OCI-LY7 (cell line): ENCODE measurements around the gene B2M. TPM values are rescaled to one million over a fixed set of nuclear protein-coding genes. Genes with fewer than 3 reads are reported as not detected.

Source experiments
- BruUV-seq: library from RNA; stranded (reverse); fragments of 400-500 nt; replicated peaks from 2 replicates; lab custom pipeline; 2021; lab: Mats Ljungman, UMichigan
- CTCF ChIA-PET: fragments of 300-600 bp; sonication (Branson Sonifier 250); formaldehyde crosslinking; loops from one replicate; lab custom pipeline; 2022; ENCODE audit warnings: antibody characterized with exemption; ENCODE audit not compliant: unreplicated experiment; lab: Charles Lee
- POLR2A ChIA-PET: fragments of 300-600 bp; sonication (Branson Sonifier 250); formaldehyde crosslinking; loops from one replicate; lab custom pipeline; 2022; ENCODE audit warnings: antibody characterized with exemption; lab: Charles Lee
- DNase-seq: peaks from one replicate; pipeline ENCODE4 v3.0.0-alpha.2; 2015; ENCODE audit warnings: low spot score
- H2AFZ ChIP-seq: fragments of 200-600 bp; sonication (generic), shearing (Covaris generic); 2 replicates; pipeline ENCODE4 v1.6.1; 2014; ENCODE audit warnings: mild to moderate bottlenecking, antibody characterized with exemption, low read length, moderate library complexity
- H3K27ac ChIP-seq: fragments of 200-600 bp; sonication (generic); 2 replicates; pipeline ENCODE4 v1.5.1; 2014; ENCODE audit warnings: mixed run types, low read depth, mild to moderate bottlenecking, moderate library complexity, low read length, inconsistent platforms; ENCODE audit not compliant: poor library complexity, severe bottlenecking
- H3K36me3 ChIP-seq: fragments of 200-600 bp; sonication (generic); 2 replicates; pipeline ENCODE4 v1.6.1; 2014; ENCODE audit warnings: mild to moderate bottlenecking, antibody characterized with exemption, low read length, moderate library complexity, mixed read lengths; ENCODE audit not compliant: insufficient read depth
- H3K4me1 ChIP-seq: fragments of 200-600 bp; sonication (generic); 2 replicates; pipeline ENCODE4 v1.5.1; 2014; ENCODE audit warnings: mild to moderate bottlenecking, low read length; ENCODE audit not compliant: insufficient read depth, poor library complexity, severe bottlenecking
- H3K4me2 ChIP-seq: fragments of 200-600 bp; sonication (generic); 2 replicates; pipeline ENCODE4 v1.6.1; 2014; ENCODE audit warnings: mild to moderate bottlenecking, low read length
- H3K4me3 ChIP-seq: fragments of 200-600 bp; sonication (generic); 2 replicates; pipeline ENCODE4 v1.5.1; 2014; ENCODE audit warnings: mild to moderate bottlenecking, low read depth, low read length; ENCODE audit not compliant: poor library complexity, severe bottlenecking
- H3K79me2 ChIP-seq: fragments of 200-600 bp; sonication (generic); 2 replicates; pipeline ENCODE4 v1.6.1; 2016; ENCODE audit warnings: low read depth, mild to moderate bottlenecking, low read length, moderate library complexity, mixed read lengths; ENCODE audit not compliant: insufficient read depth
- H3K9me2 ChIP-seq: fragments of 200-600 bp; sonication (generic); 2 replicates; pipeline ENCODE4 v1.6.1; 2016; ENCODE audit warnings: mild to moderate bottlenecking, low read length, mixed read lengths; ENCODE audit not compliant: insufficient read depth
- H3K9me3 ChIP-seq: fragments of 200-600 bp; sonication (generic); 2 replicates; pipeline ENCODE4 v1.6.1; 2014; ENCODE audit warnings: mild to moderate bottlenecking, mixed run types, low read length, mixed read lengths
- H4K20me1 ChIP-seq: fragments of 200-600 bp; sonication (generic); 2 replicates; pipeline ENCODE4 v1.6.1; 2014; ENCODE audit warnings: mild to moderate bottlenecking, antibody characterized with exemption, low read length, moderate library complexity, mixed read lengths; ENCODE audit not compliant: insufficient read depth
- EZH2phosphoT487 ChIP-seq: fragments of 200-600 bp; sonication (generic); IDR thresholded peaks from 2 replicates; pipeline ENCODE4 v1.6.1; 2018; ENCODE audit warnings: low read depth, borderline replicate concordance, mild to moderate bottlenecking, mixed run types, antibody characterized with exemption, low read length, moderate library complexity, mixed read lengths
- intact Hi-C: fragments of 100-400 bp; cut with micrococcal nuclease; formaldehyde crosslinking; loops from one replicate; pipeline ENCODE4 v1.10.0; 2022; ENCODE audit not compliant: unreplicated experiment
- total RNA-seq, 2 experiments: library from RNA; depleted of rRNA in 1 of 2; stranded (reverse); fragments of >200 nt in 1 of 2; shearing (Covaris generic) in 1 of 2; gene quantifications; 2 replicates each; pipeline ENCODE4 v1.2.3, GENCODE V29; 2014 to 2022
- TF ChIP-seq, protein P1 (sequence below): fragments of 200-600 bp; sonication (generic); conservative IDR thresholded peaks from 2 replicates; pipeline ENCODE4 v1.5.1; 2014; ENCODE audit warnings: mild to moderate bottlenecking, antibody characterized with exemption, low read length, moderate library complexity, mixed read lengths

B2M gene
- total RNA-seq, 2 experiments from 2014 or later = 1,161 to 1,738 TPM

GRCh38 chr15:44692659-44693058 lies 18.7 kb upstream of the B2M start:
- Histone ChIP-seq H3K36me3 (no peaks in the 10 kb centered on the region), H3K27ac (no peak overlapping the region), H2AFZ (no peak overlapping the region), H3K4me2 (no peak overlapping the region), H3K4me3 (no peak overlapping the region), H4K20me1 (no peaks in the 10 kb centered on the region), H3K79me2 (no peaks in the 10 kb centered on the region), H3K9me3 (no peaks in the 10 kb centered on the region), H3K4me1 (no peaks in the 10 kb centered on the region), H3K9me2 (no peaks in the 10 kb centered on the region)
- ChIA-PET CTCF (no interaction called here), POLR2A (no interaction called here)
- no peak for TF ChIP-seq EZH2phosphoT487
- TF ChIP-seq, protein P1, sequence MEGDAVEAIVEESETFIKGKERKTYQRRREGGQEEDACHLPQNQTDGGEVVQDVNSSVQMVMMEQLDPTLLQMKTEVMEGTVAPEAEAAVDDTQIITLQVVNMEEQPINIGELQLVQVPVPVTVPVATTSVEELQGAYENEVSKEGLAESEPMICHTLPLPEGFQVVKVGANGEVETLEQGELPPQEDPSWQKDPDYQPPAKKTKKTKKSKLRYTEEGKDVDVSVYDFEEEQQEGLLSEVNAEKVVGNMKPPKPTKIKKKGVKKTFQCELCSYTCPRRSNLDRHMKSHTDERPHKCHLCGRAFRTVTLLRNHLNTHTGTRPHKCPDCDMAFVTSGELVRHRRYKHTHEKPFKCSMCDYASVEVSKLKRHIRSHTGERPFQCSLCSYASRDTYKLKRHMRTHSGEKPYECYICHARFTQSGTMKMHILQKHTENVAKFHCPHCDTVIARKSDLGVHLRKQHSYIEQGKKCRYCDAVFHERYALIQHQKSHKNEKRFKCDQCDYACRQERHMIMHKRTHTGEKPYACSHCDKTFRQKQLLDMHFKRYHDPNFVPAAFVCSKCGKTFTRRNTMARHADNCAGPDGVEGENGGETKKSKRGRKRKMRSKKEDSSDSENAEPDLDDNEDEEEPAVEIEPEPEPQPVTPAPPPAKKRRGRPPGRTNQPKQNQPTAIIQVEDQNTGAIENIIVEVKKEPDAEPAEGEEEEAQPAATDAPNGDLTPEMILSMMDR = no peak
- intact Hi-C loops = no loop called here
- DNase-seq = no peak
- no TSS peak for BruUV-seq

GRCh38 chr15:44694416-44694815 lies 16.9 kb upstream of the B2M start:
- Histone ChIP-seq H2AFZ (no peak overlapping the region), H3K4me3 (no peak overlapping the region), H3K36me3 (no peaks in the 10 kb centered on the region), H3K9me3 (no peaks in the 10 kb centered on the region), H3K9me2 (no peaks in the 10 kb centered on the region), H3K79me2 (no peaks in the 10 kb centered on the region), H3K27ac (no peak overlapping the region), H4K20me1 (no peaks in the 10 kb centered on the region), H3K4me1 (no peaks in the 10 kb centered on the region), H3K4me2 (no peak overlapping the region)
- ChIA-PET CTCF (no interaction called here), POLR2A (interaction anchor here (2.0 kb wide), 1 partner anchor 10 kb away, joined by 11 read pairs; no protein-coding TSS in a partner anchor)
- no peak for DNase-seq
- intact Hi-C loops = no loop called here
- TF ChIP-seq, protein P1 = no peak
- no peak for TF ChIP-seq EZH2phosphoT487
- no TSS peak for BruUV-seq

DNA sequence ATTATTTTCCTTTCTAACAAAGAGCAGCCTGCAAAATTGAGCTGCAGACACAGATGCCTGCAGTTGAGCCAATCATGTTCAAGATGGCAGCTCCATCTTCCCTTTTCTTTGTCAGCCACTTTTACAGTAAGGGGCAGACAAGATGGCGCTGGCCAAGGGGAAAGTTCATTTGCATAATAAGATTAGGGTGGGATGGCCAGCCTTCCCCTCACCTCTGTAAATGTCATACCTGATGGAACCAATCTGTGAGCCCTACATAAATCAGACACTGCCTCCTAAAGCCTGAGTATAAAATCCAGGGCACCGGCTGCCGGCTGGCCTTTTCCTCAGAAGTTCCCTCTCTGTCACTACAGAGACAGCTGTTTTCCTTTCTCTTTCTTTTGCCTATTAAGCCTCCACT lies 16.0 kb upstream of the B2M start:
- H2AFZ ChIP-seq = no peak overlapping the region
- H3K4me3 ChIP-seq = no peak overlapping the region
- no peaks in the 10 kb centered on the region for H3K4me1 ChIP-seq
- no peaks in the 10 kb centered on the region for H3K9me3 ChIP-seq
- TF ChIP-seq, protein P1 = no peak
- TF ChIP-seq EZH2phosphoT487 = no peak
- no peaks in the 10 kb centered on the region for H3K9me2 ChIP-seq
- POLR2A ChIA-PET = interaction anchor here (1.0 to 2.0 kb wide), 3 partner anchors 11 to 41 kb away, joined by 4 to 11 read pairs (median 5); partner anchors contain the start of gene TRIM69
- no peaks in the 10 kb centered on the region for H3K79me2 ChIP-seq
- H3K27ac ChIP-seq = no peak overlapping the region
- H3K36me3 ChIP-seq = no peaks in the 10 kb centered on the region
- intact Hi-C loops = no loop called here
- DNase-seq = no peak
- BruUV-seq = no TSS peak
- no peak overlapping the region for H3K4me2 ChIP-seq
- H4K20me1 ChIP-seq = no peaks in the 10 kb centered on the region
- CTCF ChIA-PET = no interaction called here
